Measurements from ENCODE around the gene BMPR1B. TPM values are rescaled to one million over a fixed set of nuclear protein-coding genes. Genes with fewer than 3 reads are reported as not detected.

Gene BMPR1B
- total and polyA plus RNA-seq, 2 of the 4 experiments (the other 2 are of a cell fraction): 0.24 to 0.90 TPM

DNA sequence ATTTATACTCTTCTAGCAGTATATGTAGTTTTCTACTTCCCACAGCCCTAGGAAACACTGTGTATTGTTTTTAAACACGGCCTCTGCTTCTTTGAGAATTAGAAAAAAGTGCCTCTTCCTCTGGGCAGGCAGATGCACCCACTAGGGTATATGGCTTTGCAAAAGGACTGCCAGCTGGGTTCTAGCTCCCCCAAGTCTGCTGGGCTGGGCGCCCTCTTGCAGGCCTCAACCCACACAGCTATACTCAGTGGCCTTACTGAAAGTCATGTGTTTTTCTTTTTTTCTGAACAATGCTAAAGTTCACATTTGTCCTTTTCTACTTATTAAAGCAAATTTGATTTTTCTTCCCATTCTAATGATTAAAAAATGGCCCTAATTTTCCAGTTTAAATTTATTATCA lies 35.5 kb upstream of the BMPR1B start:
- in situ Hi-C loops (cut with MboI; ENCODE audit: low sequenced_read_pairs) (no loop called here), dilution Hi-C loops (cut with HindIII; ENCODE audit: low sequenced_read_pairs, unreplicated experiment) (no loop called here), intact Hi-C loops (cut with micrococcal nuclease) (no loop called here)
- Histone ChIP-seq H3K23ac (ENCODE audit: low read depth, low read length) (no peak overlapping the region), H4K5ac (ENCODE audit: low read depth, low read length) (no peak overlapping the region), H3K4me1 (ENCODE audit: control insufficient read depth, insufficient read depth, low read length) (no peaks in the 10 kb centered on the region), H3K9ac (ENCODE audit: low read depth, low read length) (no peak overlapping the region), H4K8ac (ENCODE audit: low read depth in 2 of 2, low read length in 2 of 2) (no peak overlapping the region), H2BK15ac (ENCODE audit: low read depth, low read length) (no peak overlapping the region), H3K4me3 (ENCODE audit: insufficient read depth, low read depth, low read length) (no peak overlapping the region), H3K18ac (ENCODE audit: low read depth, low read length) (no peak overlapping the region), H3K79me1 (ENCODE audit: low read depth in 1 of 2, low read length in 2 of 2) (no peaks in the 10 kb centered on the region), H2BK120ac (ENCODE audit: low read depth, low read length) (no peak overlapping the region), H3K4ac (ENCODE audit: low read depth, low read length) (no peak overlapping the region), H4K91ac (ENCODE audit: insufficient read depth, low read depth, low read length) (no peak overlapping the region), H3K4me2 (ENCODE audit: low read depth, low read length) (no peak overlapping the region), H2AK5ac (ENCODE audit: low read depth, low read length) (no peak overlapping the region), H4K20me1 (ENCODE audit: insufficient read depth, low read length) (no peaks in the 10 kb centered on the region), H3K9me3 (ENCODE audit: control insufficient read depth, insufficient read depth, low read length) (no peaks in the 10 kb centered on the region), H3K27me3 (ENCODE audit: control insufficient read depth, insufficient read depth, low read length) (0 out of 2 replicates have a peak, but pooled peaks cover 1% of the 10 kb centered on the region), H3K36me3 (ENCODE audit: control insufficient read depth, insufficient read depth, low read length) (no peaks in the 10 kb centered on the region), H2AK9ac (replicated peaks; ENCODE audit: low read depth, low read length, poor library complexity) (no peak overlapping the region), H2AFZ (replicated peaks; ENCODE audit: low read length, poor library complexity) (no peak overlapping the region), H3K27ac (ENCODE audit: insufficient read depth, low read length) (no peak overlapping the region), H3K9me1 (ENCODE audit: insufficient read depth, low read length) (no peaks in the 10 kb centered on the region), H2BK5ac (ENCODE audit: low read depth, low read length, poor library complexity, severe bottlenecking) (no peak overlapping the region), H3K14ac (replicated peaks; ENCODE audit: low read depth, low read length) (no peak overlapping the region), H3K56ac (ENCODE audit: extremely low read depth, insufficient read depth, low read length) (no peak overlapping the region), H2BK20ac (ENCODE audit: low read depth, low read length) (no peak overlapping the region)
- POLR2A ChIA-PET (ENCODE audit: unreplicated experiment): no interaction called here
- TF ChIP-seq MAFK (IDR thresholded peaks at IDR 0.05; ENCODE audit: low read depth, low read length) (no peak), RAD21 (IDR thresholded peaks at IDR 0.05; ENCODE audit: low read length) (no peak), RCOR1 (IDR thresholded peaks at IDR 0.05; ENCODE audit: insufficient replicate concordance, low read length) (no peak), FOS (IDR thresholded peaks at IDR 0.05; ENCODE audit: low read depth, low read length) (no peak), NFE2L2 (IDR thresholded peaks at IDR 0.05; ENCODE audit: low read depth, low read length) (no peak), CEBPB (IDR thresholded peaks at IDR 0.05; ENCODE audit: low read depth, low read length) (no peak), ELK1 (IDR thresholded peaks at IDR 0.05; ENCODE audit: borderline replicate concordance, low read depth, low read length) (no peak), SMC3 (IDR thresholded peaks at IDR 0.05; ENCODE audit: low read depth, low read length) (no peak), BHLHE40 (IDR thresholded peaks at IDR 0.05; ENCODE audit: low read depth, low read length) (no peak), POLR2A (IDR thresholded peaks at IDR 0.05; ENCODE audit: low read depth, low read length) (no peak), CHD1 (IDR thresholded peaks at IDR 0.05; ENCODE audit: low read depth, low read length) (no peak), MXI1 (IDR thresholded peaks at IDR 0.05; ENCODE audit: borderline replicate concordance, low read depth, low read length) (no peak), USF2 (IDR thresholded peaks at IDR 0.05; ENCODE audit: low read depth, low read length) (no peak), RFX5 (IDR thresholded peaks at IDR 0.05; ENCODE audit: low read depth, low read length) (no peak), MAZ (IDR thresholded peaks at IDR 0.05; ENCODE audit: borderline replicate concordance, low read depth, low read length) (no peak)
- TF ChIP-seq, protein P1, sequence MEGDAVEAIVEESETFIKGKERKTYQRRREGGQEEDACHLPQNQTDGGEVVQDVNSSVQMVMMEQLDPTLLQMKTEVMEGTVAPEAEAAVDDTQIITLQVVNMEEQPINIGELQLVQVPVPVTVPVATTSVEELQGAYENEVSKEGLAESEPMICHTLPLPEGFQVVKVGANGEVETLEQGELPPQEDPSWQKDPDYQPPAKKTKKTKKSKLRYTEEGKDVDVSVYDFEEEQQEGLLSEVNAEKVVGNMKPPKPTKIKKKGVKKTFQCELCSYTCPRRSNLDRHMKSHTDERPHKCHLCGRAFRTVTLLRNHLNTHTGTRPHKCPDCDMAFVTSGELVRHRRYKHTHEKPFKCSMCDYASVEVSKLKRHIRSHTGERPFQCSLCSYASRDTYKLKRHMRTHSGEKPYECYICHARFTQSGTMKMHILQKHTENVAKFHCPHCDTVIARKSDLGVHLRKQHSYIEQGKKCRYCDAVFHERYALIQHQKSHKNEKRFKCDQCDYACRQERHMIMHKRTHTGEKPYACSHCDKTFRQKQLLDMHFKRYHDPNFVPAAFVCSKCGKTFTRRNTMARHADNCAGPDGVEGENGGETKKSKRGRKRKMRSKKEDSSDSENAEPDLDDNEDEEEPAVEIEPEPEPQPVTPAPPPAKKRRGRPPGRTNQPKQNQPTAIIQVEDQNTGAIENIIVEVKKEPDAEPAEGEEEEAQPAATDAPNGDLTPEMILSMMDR (conservative IDR thresholded peaks at IDR 0.05; ENCODE audit: low read depth, low read length): no peak
- BruUV-seq (replicated peaks): no TSS peak
- ATAC-seq (ENCODE audit: low read depth): no peak
- no peak for DNase-seq
- CTCF ChIA-PET: interaction anchor here (0.6 kb wide), 1 partner anchor 11 kb away, joined by 3 read pairs; no protein-coding TSS in a partner anchor
- no CpG with 5 or more reads among the region's 2 CpGs for WGBS, 2 experiments (ENCODE audit: extremely low coverage in 2 of 2, insufficient read length in 1 of 2)

Measured in IMR-90 (cell line).